HG02852 (cell line): Measurements from ENCODE around the gene BUB1.
"Not testable (repeated sequence)": the region's sequence is repeated elsewhere in the genome, so short reads cannot be mapped to it uniquely, and the experiment has no call there.

ENCODE experiments used
- ATAC-seq: cut with Tn5 transposase; IDR thresholded peaks from one replicate; pipeline ENCODE4 v1.9.1; 2021; ENCODE audit warnings: mild to moderate bottlenecking, moderate library complexity; ENCODE audit not compliant: unreplicated experiment

BUB1 gene

GRCh38 chr2:110605057-110605456 is 72.8 kb downstream of the BUB1 start:
- not testable (repeated sequence) for ATAC-seq

GRCh38 chr2:110603917-110604591 is 73.8 kb downstream of the BUB1 start:
- not testable (repeated sequence) for ATAC-seq

- ATAC-seq = not testable (repeated sequence)
These were observed 75.7 kb downstream of the BUB1 start for GRCh38 chr2:110602139-110602538.

- ATAC-seq = not testable (repeated sequence)
These were observed 85.9 kb downstream of the BUB1 start for GRCh38 chr2:110591973-110592372.

GRCh38 chr2:110589677-110590330 is 88.1 kb downstream of the BUB1 start:
- not testable (repeated sequence) for ATAC-seq

- ATAC-seq = not testable (repeated sequence)
These were observed 89.3 kb downstream of the BUB1 start for GRCh38 chr2:110588520-110588919.
